ENCODE measurements around the gene CYP8B1.
A peak's percentile ranks its signal among the peaks of the same experiment; 100 is the strongest.

The CYP8B1 gene

GRCh38 chr3:42851228-42851834 lies 24.3 kb downstream of the CYP8B1 start:
- no peak for DNase-seq

- DNase-seq, result no peak
Observed at GRCh38 chr3:42850263-42850662, 25.4 kb downstream of the CYP8B1 start.

GRCh38 chr3:42849017-42849416 lies 26.7 kb downstream of the CYP8B1 start:
- no peak for DNase-seq

DNA sequence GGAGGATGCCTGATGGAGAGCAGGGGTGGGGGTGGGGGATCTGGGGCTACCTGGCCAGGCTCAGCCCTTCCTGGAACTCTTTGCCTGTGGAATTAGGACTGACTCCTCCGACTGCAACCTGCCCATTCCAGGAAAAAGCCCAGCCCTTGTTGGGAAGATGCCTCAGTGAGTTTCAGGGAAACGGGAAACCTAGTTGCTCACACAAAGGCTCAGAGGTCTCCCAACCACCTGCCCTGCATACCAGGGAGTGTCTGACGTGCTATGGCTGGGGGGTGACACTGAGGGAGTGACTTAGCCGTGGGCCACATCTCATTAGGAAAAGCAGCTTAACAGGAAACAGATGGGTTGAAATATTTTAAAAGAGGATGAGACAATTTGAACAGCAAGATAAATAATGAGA lies 27.9 kb downstream of the CYP8B1 start:
- no peak for DNase-seq

GRCh38 chr3:42846685-42847522 lies 28.8 kb downstream of the CYP8B1 start:
- peak; percentile 51 for DNase-seq

- DNase-seq, result no peak
Observed at GRCh38 chr3:42844815-42845214, 30.9 kb downstream of the CYP8B1 start.

DNA sequence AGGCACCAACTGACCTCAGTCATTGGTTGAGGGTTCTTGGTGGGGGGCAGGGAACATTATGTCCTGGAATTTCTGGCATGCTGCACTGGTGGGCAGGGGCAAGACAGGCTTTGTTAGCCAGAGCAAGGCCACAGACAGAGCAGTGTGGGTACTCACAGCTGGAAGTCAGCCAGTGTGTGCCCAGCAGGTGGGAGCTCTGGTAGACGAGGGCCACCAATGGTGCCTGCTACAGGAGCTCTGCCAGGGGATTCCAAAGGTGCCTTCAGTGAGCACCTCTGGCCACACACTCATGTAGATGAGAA lies 31.3 kb downstream of the CYP8B1 start:
- DNase-seq, result no peak

GRCh38 chr3:42843713-42844411 lies 31.8 kb downstream of the CYP8B1 start:
- no peak for DNase-seq

DNA sequence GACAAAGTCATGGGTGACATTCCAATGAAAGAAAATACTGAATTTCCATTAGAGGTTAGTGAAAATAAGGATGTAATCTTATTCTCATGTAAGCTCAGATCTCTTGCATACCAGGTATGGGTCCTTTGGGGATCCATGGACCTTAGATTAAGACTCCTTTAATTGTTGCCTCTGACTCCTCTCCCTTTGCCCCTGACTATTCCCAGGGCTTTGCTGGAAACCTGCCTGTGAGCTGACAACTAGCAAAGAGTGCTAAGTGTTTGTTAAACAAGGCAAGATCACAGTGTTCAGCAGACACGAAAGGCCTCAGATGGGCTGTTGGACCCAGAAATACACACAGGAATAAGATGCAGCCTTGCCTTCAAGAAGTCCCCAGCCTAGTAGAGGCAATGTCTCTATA lies 34.3 kb downstream of the CYP8B1 start:
- no peak for DNase-seq

DNA sequence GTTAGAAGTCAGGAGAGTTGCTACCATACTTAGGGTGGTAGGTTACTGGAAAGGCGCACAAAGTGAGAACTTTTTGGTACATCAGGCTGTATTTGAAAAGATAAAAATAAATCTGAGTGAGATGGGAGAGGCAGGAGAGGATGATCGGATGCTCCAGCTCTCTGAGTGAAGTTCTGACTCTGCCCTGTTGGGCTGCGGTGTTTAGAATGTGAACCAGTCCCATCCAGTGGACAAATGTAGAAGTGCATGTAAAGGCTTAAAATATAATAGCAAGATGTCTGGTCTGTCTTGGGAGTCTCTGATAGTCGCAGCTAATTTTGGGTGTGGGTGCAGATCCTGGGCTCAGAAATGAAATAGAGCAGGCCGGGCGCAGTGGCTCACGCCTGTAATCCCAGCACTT lies 36.1 kb downstream of the CYP8B1 start:
- DNase-seq, result no peak

DNA sequence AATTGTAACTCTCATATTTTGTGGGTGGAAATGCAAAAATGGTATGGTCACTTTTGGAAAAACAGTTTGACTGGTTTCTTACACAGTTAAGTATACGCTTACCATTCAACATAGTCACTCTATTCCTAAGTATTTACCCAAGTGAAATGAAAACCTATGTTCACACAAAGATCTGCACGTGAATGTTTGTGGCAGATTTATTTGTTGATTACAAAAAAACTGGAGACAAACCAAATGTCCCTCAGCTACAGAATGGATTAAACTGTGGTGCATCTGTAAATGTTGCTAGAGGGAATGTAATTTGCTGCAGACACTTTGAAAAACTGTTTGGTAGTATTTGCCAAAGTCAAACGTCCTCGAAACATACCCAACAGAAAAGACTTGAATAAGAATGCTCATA lies 37.1 kb downstream of the CYP8B1 start:
- DNase-seq, result no peak

- no peak for DNase-seq
Observed at GRCh38 chr3:42836150-42837123, 39.2 kb downstream of the CYP8B1 start.

GRCh38 chr3:42831321-42831713 lies 44.4 kb downstream of the CYP8B1 start:
- DNase-seq, result peak; percentile 73

DNA sequence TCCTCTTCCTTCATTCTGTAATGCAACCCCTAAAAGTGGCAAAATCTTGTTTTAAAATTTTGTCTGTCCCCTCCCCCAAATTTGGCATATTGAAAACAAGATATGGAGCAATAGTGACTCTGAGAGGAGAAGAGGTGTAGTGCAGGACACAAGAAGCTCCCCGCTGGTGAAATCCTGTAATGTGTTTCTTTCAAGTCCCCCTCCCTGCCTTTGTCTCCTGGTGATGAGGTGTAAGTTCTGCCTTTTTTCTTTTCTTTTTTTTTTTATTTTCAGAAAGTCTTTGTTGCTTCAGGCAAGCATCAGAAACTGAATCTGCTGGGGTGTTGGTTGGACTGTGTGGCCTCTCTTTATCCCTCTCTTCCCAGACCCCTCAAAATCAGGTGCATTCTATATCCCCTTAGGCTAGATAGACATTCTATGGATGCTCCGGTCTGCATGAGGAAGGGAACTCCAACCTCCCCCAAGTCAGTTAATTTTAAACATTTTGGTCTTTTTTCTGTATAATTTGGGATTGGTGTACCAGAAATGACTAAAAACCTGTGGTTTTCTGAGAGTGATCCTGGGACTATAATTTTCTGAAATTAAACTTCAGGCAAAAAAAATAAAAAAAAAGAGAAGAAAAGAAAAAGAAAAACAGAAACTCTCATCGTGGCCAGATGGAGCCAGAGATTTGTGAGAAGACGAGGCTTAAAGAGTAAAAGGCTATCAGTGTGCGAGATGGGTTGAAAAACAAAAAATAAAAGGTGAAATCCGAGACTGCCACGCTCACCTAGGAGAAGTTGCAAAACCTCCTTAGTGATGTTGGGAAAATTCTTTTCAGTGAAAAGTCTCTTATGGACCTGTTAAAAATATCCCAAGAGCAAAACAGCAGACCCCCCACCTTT lies 45.0 kb downstream of the CYP8B1 start:
- DNase-seq, result peak; percentile 44

DNA sequence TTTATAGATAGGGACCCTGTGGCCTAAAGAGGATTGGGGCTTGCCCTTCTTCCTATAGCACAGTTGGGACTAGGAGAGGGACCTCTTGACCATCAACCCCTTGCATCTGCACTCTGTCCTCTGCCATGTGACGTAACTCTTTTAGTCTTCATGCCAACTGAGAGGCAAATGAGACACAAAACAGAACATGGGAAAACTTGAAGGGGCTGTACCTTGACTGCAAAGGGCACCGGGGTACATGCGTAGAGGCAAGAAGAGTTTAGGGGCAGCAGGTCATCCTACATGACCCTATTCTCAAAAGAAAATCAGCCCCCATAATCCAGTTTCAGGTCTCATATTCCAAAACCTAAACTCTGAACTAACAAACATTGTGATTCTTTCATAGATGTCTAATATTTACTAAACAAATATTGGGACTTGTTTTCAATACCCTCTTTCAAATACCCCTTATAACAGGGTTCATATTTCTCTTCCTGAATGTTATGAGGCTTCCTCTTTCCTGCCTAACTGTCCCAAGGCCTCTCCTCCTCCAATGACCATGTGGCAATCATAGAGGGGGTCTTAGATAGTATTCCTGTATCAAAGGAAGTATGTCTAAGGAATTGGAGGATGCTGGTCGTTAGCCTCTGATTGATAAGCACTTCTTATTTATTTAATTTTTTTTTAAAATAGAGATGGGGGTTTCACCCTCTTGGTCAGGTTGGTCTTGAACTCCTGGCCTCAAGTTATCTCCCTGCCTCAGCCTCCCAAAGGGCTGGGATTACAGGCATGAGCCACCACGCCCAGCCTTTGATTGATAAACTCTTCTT lies 45.8 kb downstream of the CYP8B1 start:
- no peak for DNase-seq

DNA sequence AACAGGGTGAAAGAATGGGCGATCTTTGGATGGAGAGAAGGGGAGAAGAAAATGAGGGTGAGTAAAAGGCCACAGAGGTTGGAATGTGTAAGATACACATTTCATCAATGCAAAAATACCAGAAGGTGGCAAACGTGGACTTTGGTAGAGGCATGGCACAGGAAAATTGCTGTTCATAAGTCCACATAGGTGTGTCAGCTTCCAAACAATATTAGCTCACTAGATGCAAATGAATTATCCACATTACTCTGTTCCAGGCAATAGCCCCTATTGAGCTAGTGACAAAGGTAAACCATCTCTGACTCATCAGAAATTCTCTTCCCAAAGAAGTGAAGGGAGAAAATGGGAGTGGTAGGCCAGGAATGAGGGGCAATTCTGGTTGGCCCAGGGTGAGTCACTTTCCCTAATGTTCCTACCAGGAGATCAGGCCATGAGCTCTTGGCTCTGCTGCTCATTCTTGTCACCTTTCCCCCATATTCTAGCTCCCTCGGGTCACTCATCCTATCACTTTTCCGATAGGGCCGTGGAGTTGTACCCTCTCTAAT lies 46.5 kb downstream of the CYP8B1 start:
- DNase-seq, result no peak

GRCh38 chr3:42827654-42828053 lies 48.0 kb downstream of the CYP8B1 start:
- DNase-seq, result no peak

- no peak for DNase-seq
Observed at GRCh38 chr3:42827023-42827422, 48.7 kb downstream of the CYP8B1 start.

- no peak for DNase-seq
Observed at GRCh38 chr3:42826141-42826540, 49.5 kb downstream of the CYP8B1 start.

DNA sequence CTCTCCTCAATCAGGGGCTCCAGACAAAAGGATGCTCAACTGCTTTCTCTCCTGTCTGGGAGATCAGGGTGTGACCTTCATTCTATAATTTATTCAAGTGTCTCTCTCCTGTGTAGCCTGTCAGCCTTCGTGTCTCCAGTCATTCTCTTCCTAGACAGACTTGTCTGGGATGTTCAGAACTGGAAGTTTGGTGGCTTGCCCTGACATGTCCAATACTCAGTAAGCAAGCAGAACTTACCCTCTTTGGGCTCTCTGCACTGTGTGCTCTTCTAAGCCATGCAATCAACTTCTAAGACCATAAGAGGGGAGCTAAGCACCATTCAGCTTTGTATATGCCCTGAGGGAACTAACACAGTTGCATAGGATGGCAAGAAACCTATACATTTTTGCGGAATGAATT lies 52.3 kb downstream of the CYP8B1 start:
- peak; percentile 53 for DNase-seq

DNA sequence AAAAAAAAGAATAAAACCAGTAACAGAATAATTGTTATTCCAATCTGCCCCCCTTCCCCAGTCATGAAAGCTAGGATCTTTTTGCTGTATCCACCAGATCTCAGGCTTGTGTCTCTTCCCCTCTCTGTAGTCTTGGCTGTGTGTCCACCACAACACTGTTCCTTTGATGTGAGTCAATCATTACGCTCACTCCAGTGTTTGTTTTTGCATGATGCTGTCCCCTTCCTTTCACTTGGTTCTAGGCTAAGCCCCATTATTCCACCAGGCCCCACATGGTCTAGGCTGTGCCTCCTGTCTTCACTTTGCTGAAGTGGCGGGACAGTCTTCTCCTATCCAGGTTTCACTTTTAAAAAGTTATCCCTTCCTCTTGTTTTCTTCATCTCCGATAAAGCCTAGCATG lies 52.9 kb downstream of the CYP8B1 start:
- no peak for DNase-seq
